Measurements from ENCODE around the gene CALCOCO1. TPM values are rescaled to one million over a fixed set of nuclear protein-coding genes. Genes with fewer than 3 reads are reported as not detected.

The CALCOCO1 gene
- total RNA-seq, 4 donors from 2014 or later, result 153 to 212 (median 155) TPM

- DNase-seq, result no peak
- no peaks in the 10 kb centered on the region for H3K4me1 ChIP-seq
- no peaks in the 10 kb centered on the region for H3K27me3 ChIP-seq
- WGBS, 2 donors, result 90 to 94% methylated on average over 5 of the region's 5 CpGs
- H3K27ac ChIP-seq, result no peak overlapping the region
- TF ChIP-seq CTCF (IDR thresholded peaks at IDR 0.05) (no peak), POLR2A (IDR thresholded peaks at IDR 0.05) (no peak)
- H3K4me3 ChIP-seq (replicated peaks in 1 of 3), result no peak overlapping the region
- H3K9me3 ChIP-seq, result no peaks in the 10 kb centered on the region
- H3K36me3 ChIP-seq, result peaks cover 59 to 70% of the 10 kb centered on the region in 2 donors
- intact Hi-C loops (cut with DNase I), result no loop called here
These were observed 9.9 kb downstream of the CALCOCO1 start for GRCh38 chr12:53717319-53717718.

GRCh38 chr12:53714004-53714403 is 13.2 kb downstream of the CALCOCO1 start:
- 90 to 91% methylated on average over 4 of the region's 4 CpGs for WGBS, 2 donors
- intact Hi-C loops (cut with DNase I), result no loop called here
- Histone ChIP-seq H3K4me1 (no peaks in the 10 kb centered on the region), H3K36me3 (peaks cover 39% of the 10 kb centered on the region in 2 donors), H3K4me3 (replicated peaks in 1 of 3) (no peak overlapping the region), H3K9me3 (no peaks in the 10 kb centered on the region), H3K27ac (no peak overlapping the region), H3K27me3 (no peaks in the 10 kb centered on the region)
- no peak for TF ChIP-seq POLR2A (IDR thresholded peaks at IDR 0.05)
- no peak for TF ChIP-seq CTCF (IDR thresholded peaks at IDR 0.05)
- no peak for DNase-seq

- no peak overlapping the region for H3K27ac ChIP-seq
- H3K9me3 ChIP-seq, result no peaks in the 10 kb centered on the region
- no peaks in the 10 kb centered on the region for H3K4me1 ChIP-seq
- DNase-seq, result no peak
- TF ChIP-seq POLR2A (IDR thresholded peaks at IDR 0.05), result no peak
- whole genome bisulfite sequencing, 2 donors, result 90 to 93% methylated on average over 9 of the region's 9 CpGs
- H3K4me3 ChIP-seq (replicated peaks in 1 of 3), result no peak overlapping the region
- no peaks in the 10 kb centered on the region for H3K27me3 ChIP-seq
- intact Hi-C loops (cut with DNase I), result no loop called here
- peaks cover 36 to 39% of the 10 kb centered on the region in 2 donors for H3K36me3 ChIP-seq
These were observed 13.7 kb downstream of the CALCOCO1 start for GRCh38 chr12:53713516-53713915.

- Histone ChIP-seq H3K36me3 (peaks cover 36 to 39% of the 10 kb centered on the region in 2 donors), H3K27ac (no peak overlapping the region), H3K4me1 (no peaks in the 10 kb centered on the region), H3K4me3 (replicated peaks in 1 of 3) (no peak overlapping the region), H3K9me3 (no peaks in the 10 kb centered on the region), H3K27me3 (no peaks in the 10 kb centered on the region)
- 84 to 86% methylated on average over 8 of the region's 8 CpGs for WGBS, 2 donors
- no peak for DNase-seq
- TF ChIP-seq POLR2A (IDR thresholded peaks at IDR 0.05), result no peak
- no peak for TF ChIP-seq CTCF (IDR thresholded peaks at IDR 0.05)
- intact Hi-C loops (cut with DNase I), result no loop called here
These were observed 15.1 kb downstream of the CALCOCO1 start for GRCh38 chr12:53712059-53712643.

GRCh38 chr12:53710091-53710490 is 17.2 kb downstream of the CALCOCO1 start:
- H3K4me1 ChIP-seq, result no peaks in the 10 kb centered on the region
- 43 to 59% methylated on average over 6 of the region's 6 CpGs for WGBS, 2 donors
- intact Hi-C loops (cut with DNase I), result no loop called here
- no peaks in the 10 kb centered on the region for H3K27me3 ChIP-seq
- peaks cover 24 to 25% of the 10 kb centered on the region in 2 donors for H3K36me3 ChIP-seq
- H3K9me3 ChIP-seq, result no peaks in the 10 kb centered on the region
- H3K27ac ChIP-seq, result no peak overlapping the region
- H3K4me3 ChIP-seq (replicated peaks in 1 of 3), result no peak overlapping the region
- TF ChIP-seq POLR2A (IDR thresholded peaks at IDR 0.05) (no peak), CTCF (IDR thresholded peaks at IDR 0.05) (no peak)
- no peak for DNase-seq

Data from thyroid gland (tissue), 4 donors.